NCI-H2196 treated with DMSO at 0.1 percent for 48 hours (cell line): ENCODE data around the gene EMD.
"Not testable (repeated sequence)": the region's sequence is repeated elsewhere in the genome, so short reads cannot be mapped to it uniquely, and the experiment has no call there.

Experiments used
- DNase-seq: peaks from one replicate; lab custom pipeline; 2025; ENCODE audit not compliant: unreplicated experiment; lab: John Stamatoyannopoulos, UW

EMD gene

DNA sequence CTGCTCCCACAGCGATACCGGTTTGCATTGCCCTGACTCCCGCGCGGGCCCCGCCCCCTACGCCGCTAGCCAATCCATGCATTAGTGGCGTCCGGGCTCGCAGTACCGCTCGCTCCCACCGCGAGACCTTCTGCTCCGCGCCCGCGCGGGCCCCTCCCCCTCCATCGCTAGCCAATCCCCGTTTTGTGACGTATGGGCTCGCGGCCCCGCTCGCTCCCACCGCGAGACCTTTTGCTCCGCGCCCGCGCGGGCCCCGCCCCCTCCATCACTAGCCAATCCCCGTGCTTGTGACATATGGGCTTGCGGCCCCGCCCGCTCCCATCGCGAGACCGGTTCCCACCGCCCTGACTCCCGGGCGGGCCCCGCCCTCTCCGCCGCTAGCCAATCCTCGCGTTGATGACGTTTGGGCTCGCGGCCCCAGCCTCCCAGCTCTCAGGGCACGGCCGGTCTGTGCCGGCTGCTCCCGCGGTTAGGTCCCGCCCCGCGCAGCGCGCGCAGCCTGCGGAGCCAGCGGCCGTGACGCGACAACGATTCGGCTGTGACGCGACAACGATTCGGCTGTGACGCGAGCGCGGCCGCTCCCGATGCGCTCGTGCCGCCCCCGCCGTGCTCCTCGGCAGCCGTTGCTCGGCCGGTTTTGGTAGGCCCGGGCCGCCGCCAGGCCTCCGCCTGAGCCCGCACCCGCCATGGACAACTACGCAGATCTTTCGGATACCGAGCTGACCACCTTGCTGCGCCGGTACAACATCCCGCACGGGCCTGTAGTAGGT, at the start of gene EMD:
EMD (plus strand) TSS at position 497 of the 770 bp plus-strand sequence; CDS start at position 687, 190 bp downstream.
- peak; percentile 96 for DNase-seq

GRCh38 chrX:154332561-154332960, 46.5 kb upstream of the EMD start:
- DNase-seq: no peak

GRCh38 chrX:154333116-154333515, 46.0 kb upstream of the EMD start:
- DNase-seq: no peak

GRCh38 chrX:154333837-154334271, 45.2 kb upstream of the EMD start:
- DNase-seq: no peak

DNA sequence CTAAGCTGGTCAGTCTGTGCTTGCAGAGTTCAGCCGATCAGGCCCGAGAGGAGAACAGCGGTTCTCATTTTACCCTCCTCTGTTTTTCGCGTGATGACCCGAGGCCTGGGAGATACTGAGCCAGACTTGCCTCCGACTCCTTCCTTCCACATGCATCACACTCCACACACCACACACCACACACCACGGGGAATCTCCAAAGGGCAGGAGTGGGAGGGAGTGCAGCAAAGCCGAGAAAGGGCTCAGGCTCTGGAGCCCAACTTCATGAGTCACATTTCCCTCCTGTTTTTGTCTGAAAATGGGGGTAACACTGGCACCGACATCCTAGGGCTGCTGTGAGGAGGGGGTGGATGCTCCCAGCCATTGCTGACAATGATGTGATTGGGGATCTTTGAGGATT, 44.6 kb upstream of the EMD start:
- no peak for DNase-seq

- DNase-seq: not testable (repeated sequence)
Measured at GRCh38 chrX:154341399-154342298, 37.4 kb upstream of the EMD start.

GRCh38 chrX:154343063-154343462, 36.0 kb upstream of the EMD start:
- not testable (repeated sequence) for DNase-seq

DNA sequence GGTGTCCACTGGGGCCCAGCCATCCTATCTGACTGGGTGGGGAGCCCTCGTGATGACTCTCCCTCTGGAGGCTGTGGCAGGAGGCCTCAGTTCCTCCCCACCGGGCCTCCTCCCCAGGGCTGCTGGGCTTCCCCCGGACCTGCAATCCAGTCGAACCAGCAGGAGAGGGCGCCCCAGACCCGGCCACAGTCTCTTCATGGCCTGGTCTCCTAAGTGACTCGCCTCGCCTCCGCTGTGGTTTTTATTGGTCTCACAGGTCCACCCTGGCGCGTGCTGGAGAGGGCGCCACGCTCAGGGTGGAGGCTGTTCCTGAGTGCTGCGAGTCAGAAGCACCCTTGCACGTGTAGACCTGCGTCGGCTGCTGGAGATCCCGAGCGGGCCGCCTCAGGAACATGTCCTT, 35.5 kb upstream of the EMD start:
- not testable (repeated sequence) for DNase-seq

GRCh38 chrX:154348114-154348531, 31.0 kb upstream of the EMD start:
- no peak for DNase-seq

GRCh38 chrX:154348646-154349358, 30.3 kb upstream of the EMD start:
- DNase-seq: no peak

DNA sequence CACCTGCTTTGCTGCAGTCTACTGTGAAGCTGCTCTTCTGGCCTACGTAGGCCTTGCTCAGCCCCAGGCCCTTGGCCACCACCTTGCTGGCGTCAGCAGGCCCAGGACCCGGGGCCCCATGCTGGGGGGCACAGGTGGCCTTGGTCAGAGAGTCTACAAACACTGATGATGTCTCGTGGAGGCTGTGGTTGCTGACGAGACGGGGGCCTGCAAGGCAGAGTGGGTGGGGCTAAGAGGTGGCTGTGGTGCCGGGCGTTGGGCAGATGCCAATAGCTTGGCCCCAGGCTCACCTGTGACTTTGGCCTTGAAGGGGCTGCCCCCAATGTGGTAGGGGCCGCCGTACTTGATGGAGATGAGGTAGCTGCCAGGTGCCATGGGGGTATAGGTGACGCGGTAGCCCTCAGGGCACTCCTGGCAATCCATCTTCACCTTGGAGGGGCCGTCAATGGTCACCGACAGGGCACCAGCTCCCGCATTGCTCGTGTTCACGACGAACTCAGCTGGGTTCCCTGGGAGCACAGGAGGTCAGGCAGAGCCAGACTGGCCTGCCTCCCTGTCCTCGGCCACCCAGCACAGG, 29.6 kb upstream of the EMD start:
- no peak for DNase-seq

- no peak for DNase-seq
Measured at GRCh38 chrX:154349979-154350378, 29.1 kb upstream of the EMD start.

- DNase-seq: no peak
Measured at GRCh38 chrX:154350429-154351182, 28.5 kb upstream of the EMD start.

DNA sequence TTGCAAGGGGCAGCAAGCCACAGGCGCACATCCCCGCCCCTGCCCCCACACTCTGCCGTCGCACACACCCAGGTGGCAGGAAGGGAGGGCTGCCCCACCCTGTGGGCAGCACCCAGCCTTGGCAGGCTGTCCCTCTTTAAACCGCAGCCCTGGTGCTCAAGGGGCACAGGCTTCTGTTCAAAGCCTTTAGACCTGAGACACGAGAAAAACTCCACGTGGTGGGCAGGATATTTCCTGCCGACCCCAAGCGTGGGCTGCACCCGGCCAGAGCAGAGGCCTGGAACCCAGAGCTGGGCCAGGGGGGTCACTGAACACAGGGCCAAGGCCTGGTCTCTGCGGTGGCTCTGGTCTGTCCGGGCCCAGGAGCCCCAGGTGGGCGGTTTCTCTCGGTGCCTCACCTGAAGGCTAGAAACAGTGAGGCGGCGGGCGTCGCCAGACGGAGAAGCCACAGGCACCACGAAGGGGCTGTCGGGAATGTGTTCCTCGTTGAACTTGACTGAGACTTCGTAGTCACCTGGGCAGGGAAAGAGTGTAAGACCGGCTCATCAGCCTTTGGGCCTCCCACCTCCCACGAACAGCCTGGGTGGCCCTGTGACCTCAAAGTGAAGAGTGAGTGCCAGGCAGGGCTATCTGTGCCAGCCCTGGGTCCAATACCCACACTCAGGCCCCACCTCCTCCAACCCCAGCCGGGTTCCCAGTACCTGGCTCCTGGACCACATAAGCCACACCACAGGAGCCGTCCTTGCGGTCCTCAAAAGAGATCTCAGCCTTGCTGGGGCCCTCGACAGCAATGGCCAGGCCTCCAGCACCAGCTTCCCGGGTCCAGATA, 27.7 kb upstream of the EMD start:
- no peak for DNase-seq

GRCh38 chrX:154352012-154352401, 27.1 kb upstream of the EMD start:
- no peak for DNase-seq

DNA sequence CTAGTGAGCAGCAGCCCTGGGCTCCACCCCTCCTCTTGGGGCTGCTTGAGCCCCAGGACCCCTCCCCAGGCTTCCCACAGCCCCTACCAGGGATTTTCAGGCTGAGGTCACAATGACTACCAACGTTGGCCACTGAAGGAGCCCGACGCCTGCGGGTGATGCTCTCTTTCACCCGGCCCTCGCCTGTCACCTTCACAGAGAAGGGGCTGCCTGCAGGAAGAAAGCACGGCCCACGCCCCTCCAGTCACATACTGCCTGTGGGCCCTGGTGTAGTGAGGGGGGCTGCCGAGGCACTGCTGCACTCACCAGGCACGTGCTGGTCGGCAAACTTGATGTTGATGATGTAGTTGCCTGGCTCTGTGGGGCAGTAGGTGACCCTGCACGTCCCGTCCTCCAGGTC, 26.6 kb upstream of the EMD start:
- no peak for DNase-seq

- DNase-seq: no peak
Measured at GRCh38 chrX:154353172-154353843, 25.8 kb upstream of the EMD start.

DNA sequence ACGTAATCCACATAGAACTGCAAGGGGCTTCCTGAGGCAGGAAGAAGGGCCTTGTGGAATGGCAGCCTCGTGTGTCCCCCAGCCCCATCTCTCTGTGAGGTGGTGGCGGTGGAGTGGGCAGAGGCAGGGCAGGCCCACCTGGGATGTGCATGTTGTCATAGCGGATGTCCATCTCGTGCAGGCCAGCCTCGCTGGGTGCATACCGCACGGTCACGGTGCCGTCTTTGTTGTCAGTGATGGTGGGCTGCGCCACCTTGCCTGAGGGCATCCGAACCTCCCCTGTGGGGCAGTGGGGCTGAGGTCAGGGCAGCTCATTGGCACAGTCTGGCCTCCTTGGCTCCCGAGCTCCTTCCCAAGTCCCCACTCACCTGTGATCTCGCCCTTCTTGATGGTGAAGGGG, 25.1 kb upstream of the EMD start:
- DNase-seq: no peak

- DNase-seq: no peak
Measured at GRCh38 chrX:154354516-154354915, 24.6 kb upstream of the EMD start.
